Calu3 (cell line): ENCODE data around the gene SELPLG. TPM values are rescaled to one million over a fixed set of nuclear protein-coding genes. Genes with fewer than 3 reads are reported as not detected.

Source experiments
- BruUV-seq: library from RNA; stranded (reverse); fragments of 400-500 nt; replicated peaks from 2 replicates; lab custom pipeline; 2021; lab: Mats Ljungman, UMichigan
- CTCF ChIA-PET: fragments of 300-600 bp; sonication (Branson Sonifier 250); formaldehyde crosslinking; loops from one replicate; lab custom pipeline; 2022; ENCODE audit warnings: antibody characterized with exemption; lab: Charles Lee
- DNase-seq: peaks from one replicate; pipeline ENCODE4 v3.0.0; 2022
- H3K27ac Mint-ChIP-seq: one replicate; pipeline ENCODE4 v1.8.0; 2022; ENCODE audit warnings: mixed read lengths; ENCODE audit not compliant: unreplicated experiment
- H3K27me3 Mint-ChIP-seq: one replicate; pipeline ENCODE4 v1.8.0; 2022; ENCODE audit warnings: mixed read lengths; ENCODE audit not compliant: unreplicated experiment
- H3K36me3 Mint-ChIP-seq: one replicate; pipeline ENCODE4 v1.8.0; 2022; ENCODE audit warnings: mild to moderate bottlenecking, moderate library complexity, mixed read lengths; ENCODE audit not compliant: insufficient read depth, unreplicated experiment
- H3K4me1 Mint-ChIP-seq: one replicate; pipeline ENCODE4 v1.8.0; 2022; ENCODE audit warnings: mild to moderate bottlenecking, low read depth, mixed read lengths; ENCODE audit not compliant: unreplicated experiment
- H3K4me3 Mint-ChIP-seq: one replicate; pipeline ENCODE4 v1.8.0; 2022; ENCODE audit warnings: mild to moderate bottlenecking, low read depth, moderate library complexity, mixed read lengths; ENCODE audit not compliant: unreplicated experiment
- H3K9me3 Mint-ChIP-seq: one replicate; pipeline ENCODE4 v1.8.0; 2022; ENCODE audit warnings: low read depth, mixed read lengths; ENCODE audit not compliant: unreplicated experiment
- intact Hi-C: fragments of 100-400 bp; cut with micrococcal nuclease; formaldehyde crosslinking; loops from one replicate; pipeline ENCODE4 v1.10.0; 2022; ENCODE audit not compliant: unreplicated experiment
- total RNA-seq: library from RNA; stranded (reverse); gene quantifications from 2 replicates; pipeline ENCODE4 v1.2.3, GENCODE V29; 2022
- TF ChIP-seq, protein P1 (sequence below): fragments of 200-600 bp; IDR thresholded peaks from one replicate; pipeline ENCODE4 v1.8.0; 2022; ENCODE audit warnings: antibody characterized with exemption; ENCODE audit not compliant: unreplicated experiment

The SELPLG gene
- total RNA-seq, 1 experiment from 2014 or later: 0.76 TPM

DNA sequence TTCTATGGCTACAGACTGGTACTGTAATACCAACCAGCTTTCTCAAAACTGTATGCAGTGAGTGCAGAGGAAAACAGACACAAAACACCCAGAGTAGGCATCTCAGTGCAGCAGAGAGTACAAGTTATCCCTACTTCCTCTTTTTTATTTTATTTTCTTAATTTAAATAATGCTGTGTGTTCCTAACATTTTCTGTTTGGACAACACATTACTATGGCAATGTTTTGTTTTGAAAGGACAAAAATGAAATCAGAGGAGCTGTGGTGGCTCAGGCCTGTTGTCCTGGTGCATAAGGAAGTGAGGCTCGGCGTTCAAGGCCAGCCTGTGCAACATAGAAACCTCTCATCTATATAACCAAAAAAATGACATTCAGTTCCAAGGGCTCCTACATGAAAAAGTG is 33.7 kb upstream of the SELPLG start:
- intact Hi-C loops: loop anchor here (5.0 to 10.0 kb wide), 2 partner anchors 115 to 427 kb away; partner anchors contain the start of genes ALKBH2 and UNG
- Mint-ChIP-seq H3K27ac (no peak overlapping the region), H3K27me3 (no peaks in the 10 kb centered on the region), H3K4me3 (no peak overlapping the region), H3K4me1 (peaks cover 35% of the 10 kb centered on the region), H3K9me3 (no peaks in the 10 kb centered on the region), H3K36me3 (peaks cover 38% of the 10 kb centered on the region)
- TF ChIP-seq, protein P1, sequence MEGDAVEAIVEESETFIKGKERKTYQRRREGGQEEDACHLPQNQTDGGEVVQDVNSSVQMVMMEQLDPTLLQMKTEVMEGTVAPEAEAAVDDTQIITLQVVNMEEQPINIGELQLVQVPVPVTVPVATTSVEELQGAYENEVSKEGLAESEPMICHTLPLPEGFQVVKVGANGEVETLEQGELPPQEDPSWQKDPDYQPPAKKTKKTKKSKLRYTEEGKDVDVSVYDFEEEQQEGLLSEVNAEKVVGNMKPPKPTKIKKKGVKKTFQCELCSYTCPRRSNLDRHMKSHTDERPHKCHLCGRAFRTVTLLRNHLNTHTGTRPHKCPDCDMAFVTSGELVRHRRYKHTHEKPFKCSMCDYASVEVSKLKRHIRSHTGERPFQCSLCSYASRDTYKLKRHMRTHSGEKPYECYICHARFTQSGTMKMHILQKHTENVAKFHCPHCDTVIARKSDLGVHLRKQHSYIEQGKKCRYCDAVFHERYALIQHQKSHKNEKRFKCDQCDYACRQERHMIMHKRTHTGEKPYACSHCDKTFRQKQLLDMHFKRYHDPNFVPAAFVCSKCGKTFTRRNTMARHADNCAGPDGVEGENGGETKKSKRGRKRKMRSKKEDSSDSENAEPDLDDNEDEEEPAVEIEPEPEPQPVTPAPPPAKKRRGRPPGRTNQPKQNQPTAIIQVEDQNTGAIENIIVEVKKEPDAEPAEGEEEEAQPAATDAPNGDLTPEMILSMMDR: no peak
- CTCF ChIA-PET: interaction anchor here (1.2 kb wide), 2 partner anchors 56 to 101 kb away, joined by 3 read pairs; no protein-coding TSS in a partner anchor
- no TSS peak for BruUV-seq
- no peak for DNase-seq

DNA sequence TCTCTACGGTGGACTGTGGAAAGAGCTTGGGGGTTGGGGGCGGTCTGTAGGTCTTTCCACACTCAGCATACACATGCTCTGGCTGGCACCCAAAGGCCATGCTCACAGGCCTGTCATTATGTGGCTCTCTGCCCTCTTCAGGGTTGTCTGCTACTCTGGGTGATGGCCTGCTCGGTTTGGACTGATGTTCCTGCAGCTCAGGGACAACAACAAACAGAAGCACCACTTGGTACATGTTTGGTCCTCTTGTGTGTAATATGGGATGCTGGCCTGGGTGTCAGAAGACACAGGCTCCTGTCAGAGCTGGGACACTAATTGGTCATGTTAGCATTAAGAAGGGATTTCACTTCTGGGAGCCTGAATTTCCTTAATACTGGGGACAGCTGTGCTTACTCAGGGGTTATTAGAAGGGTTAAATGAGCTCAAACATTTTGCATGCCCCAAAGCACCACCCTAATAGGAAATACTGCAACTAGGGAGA is 32.7 kb upstream of the SELPLG start:
- TF ChIP-seq, protein P1: no peak
- H3K4me1 Mint-ChIP-seq: peaks cover 34% of the 10 kb centered on the region

DNA sequence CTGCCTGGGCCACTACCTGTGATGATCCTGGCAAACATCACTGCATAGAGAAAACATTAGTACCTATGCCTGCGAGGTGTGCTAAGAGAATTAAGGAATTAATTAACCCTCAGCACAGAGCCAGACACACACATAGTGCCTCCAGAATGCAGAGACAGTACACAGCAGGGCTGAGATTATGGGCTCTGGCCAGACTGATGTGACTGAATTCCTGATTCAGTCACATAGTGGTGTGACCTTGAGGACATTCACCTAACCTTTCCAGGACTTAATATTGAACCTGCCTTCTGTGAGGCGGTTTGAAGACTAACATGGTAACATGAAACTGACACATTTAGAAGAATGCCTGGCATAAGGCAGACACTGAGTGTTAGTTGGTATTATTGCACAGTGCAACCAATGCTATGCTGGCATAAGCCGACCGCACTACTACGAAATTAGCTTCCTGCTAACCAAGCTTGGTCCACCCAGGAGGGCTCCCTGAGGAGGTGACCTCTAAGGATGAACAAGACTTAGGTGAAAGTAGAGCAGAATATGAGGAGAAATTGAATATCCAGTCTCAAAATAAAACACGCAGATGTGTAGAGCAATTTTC is 32.0 kb upstream of the SELPLG start:
- no peak overlapping the region for H3K27ac Mint-ChIP-seq
- H3K4me3 Mint-ChIP-seq: no peak overlapping the region
- H3K4me1 Mint-ChIP-seq: peaks cover 29% of the 10 kb centered on the region
- H3K9me3 Mint-ChIP-seq: no peaks in the 10 kb centered on the region
- intact Hi-C loops: loop anchor here (2.0 to 10.0 kb wide), 5 partner anchors 25 to 429 kb away; partner anchors contain the start of genes ALKBH2 and UNG
- no peaks in the 10 kb centered on the region for H3K27me3 Mint-ChIP-seq
- peaks cover 26% of the 10 kb centered on the region for H3K36me3 Mint-ChIP-seq
- TF ChIP-seq, protein P1: no peak
- no TSS peak for BruUV-seq
- CTCF ChIA-PET: interaction anchor here (1.2 to 1.9 kb wide), 2 partner anchors 57 to 138 kb away, joined by 3 to 16 read pairs; no protein-coding TSS in a partner anchor
- DNase-seq: no peak

More for the DNA sequence above, 32.7 kb upstream of the SELPLG start:
- CTCF ChIA-PET: interaction anchor here (0.6 to 1.2 kb wide), 3 partner anchors 22 to 102 kb away, joined by 3 to 8 read pairs (median 3); no protein-coding TSS in a partner anchor
- DNase-seq: no peak
- intact Hi-C loops: loop anchor here (5.0 to 10.0 kb wide), 2 partner anchors 116 to 428 kb away; partner anchors contain the start of genes ALKBH2 and UNG
- Mint-ChIP-seq H3K36me3 (peaks cover 31% of the 10 kb centered on the region), H3K4me3 (no peak overlapping the region), H3K27me3 (no peaks in the 10 kb centered on the region), H3K27ac (no peak overlapping the region), H3K9me3 (no peaks in the 10 kb centered on the region)
- no TSS peak for BruUV-seq

DNA sequence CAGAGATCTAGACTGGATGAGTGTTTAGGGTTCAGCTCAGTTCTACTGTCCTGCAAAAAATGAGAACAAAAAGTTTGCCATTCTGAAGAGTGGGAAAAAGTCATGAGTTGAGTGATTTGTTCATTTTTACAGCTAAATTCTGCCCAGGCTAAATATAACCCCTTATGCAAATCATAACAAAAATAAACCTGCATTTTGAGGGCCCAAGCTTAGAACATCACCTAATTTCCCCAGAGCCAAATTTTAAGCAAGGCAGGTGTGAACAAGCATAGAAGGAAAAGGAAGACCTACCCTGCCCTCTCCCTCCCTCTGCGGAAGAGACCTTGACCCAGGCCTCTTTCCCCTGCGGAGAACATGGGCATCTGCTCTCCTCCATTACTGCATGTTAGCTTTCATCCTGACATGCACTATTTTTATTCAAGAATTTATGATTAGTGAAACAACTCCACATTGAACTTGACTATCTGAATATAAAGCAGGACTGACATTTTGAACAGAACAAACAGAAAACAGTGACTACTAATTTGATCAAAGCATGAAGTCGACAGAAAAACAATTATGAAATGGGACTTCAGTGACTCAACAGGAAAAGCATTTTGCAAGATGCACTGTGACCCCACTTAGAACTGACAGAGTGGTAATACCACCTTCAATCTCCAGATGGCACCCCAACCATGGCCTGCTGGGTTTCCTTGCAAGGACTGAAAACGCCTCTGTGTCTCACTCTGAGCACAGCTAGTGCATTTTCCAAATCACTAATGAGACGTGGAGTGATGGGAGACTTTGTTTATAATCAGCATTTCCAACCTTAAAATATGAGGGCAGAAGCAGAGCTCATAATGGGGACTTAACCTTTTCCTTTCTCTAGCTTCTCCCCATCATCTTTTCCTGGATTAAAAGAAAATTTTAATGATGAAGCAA is 30.9 kb upstream of the SELPLG start:
- Mint-ChIP-seq H3K27me3 (no peaks in the 10 kb centered on the region), H3K27ac (peak overlapping the region; percentile 34), H3K4me3 (no peak overlapping the region), H3K4me1 (peaks cover 20% of the 10 kb centered on the region), H3K9me3 (no peaks in the 10 kb centered on the region), H3K36me3 (peaks cover 26% of the 10 kb centered on the region)
- TF ChIP-seq, protein P1: peak; percentile 81
- peak; percentile 91 for DNase-seq
- CTCF ChIA-PET: interaction anchor here (0.6 to 1.9 kb wide), 6 partner anchors 24 to 286 kb away, joined by 3 to 16 read pairs (median 4); no protein-coding TSS in a partner anchor
- intact Hi-C loops: loop anchor here (1.0 to 10.0 kb wide), 6 partner anchors 26 to 430 kb away; partner anchors contain the start of genes ALKBH2 and UNG
- BruUV-seq: no TSS peak
